Astrocyte (in vitro differentiated cells and primary cell): ENCODE data around the gene FNDC3B. TPM values are rescaled to one million over a fixed set of nuclear protein-coding genes. Genes with fewer than 3 reads are reported as not detected.

Experiments
- DNase-seq: peaks from one replicate; pipeline ENCODE4 v3.0.0-alpha.2; 2010; ENCODE audit warnings: low read depth
- FAIRE-seq: peaks from 2 replicates; lab custom pipeline; 2011; peaks lifted over from hg19 to GRCh38; lab: Jason Lieb, UNC
- H2AFZ ChIP-seq: 2 replicates; pipeline ENCODE4 v1.6.0; 2012; ENCODE audit warnings: low read depth, low read length, inconsistent platforms
- H3K27ac ChIP-seq: 2 replicates; pipeline ENCODE4 v1.5.1; 2011; ENCODE audit warnings: low read depth, low read length, inconsistent platforms
- H3K27me3 ChIP-seq: 2 replicates; pipeline ENCODE4 v1.6.0; 2011; ENCODE audit warnings: low read length, inconsistent platforms; ENCODE audit not compliant: insufficient read depth
- H3K36me3 ChIP-seq: 2 replicates; pipeline ENCODE4 v1.5.1; 2011; ENCODE audit warnings: low read length, inconsistent platforms; ENCODE audit not compliant: insufficient read depth
- H3K4me1 ChIP-seq: 2 replicates; pipeline ENCODE4 v1.5.1; 2011; ENCODE audit warnings: low read length, inconsistent platforms; ENCODE audit not compliant: insufficient read depth
- H3K4me2 ChIP-seq: 2 replicates; pipeline ENCODE4 v1.6.0; 2012; ENCODE audit warnings: low read length, inconsistent platforms
- H3K4me3 ChIP-seq: 2 replicates; pipeline ENCODE4 v1.5.1; 2011; ENCODE audit warnings: low read depth, mild to moderate bottlenecking, low read length, inconsistent platforms; ENCODE audit not compliant: insufficient read depth
- H3K79me2 ChIP-seq: 2 replicates; pipeline ENCODE4 v1.6.0; 2012; ENCODE audit warnings: mild to moderate bottlenecking, low read length, inconsistent platforms; ENCODE audit not compliant: insufficient read depth
- H3K9ac ChIP-seq: 2 replicates; pipeline ENCODE4 v1.6.0; 2012; ENCODE audit warnings: mild to moderate bottlenecking, low read length, inconsistent platforms
- H3K9me3 ChIP-seq: 2 replicates; pipeline ENCODE4 v1.5.1; 2012; ENCODE audit warnings: low read depth, mild to moderate bottlenecking, low read length, inconsistent platforms; ENCODE audit not compliant: insufficient read depth
- H4K20me1 ChIP-seq: 2 replicates; pipeline ENCODE4 v1.6.0; 2012; ENCODE audit warnings: low read length, inconsistent platforms; ENCODE audit not compliant: insufficient read depth
- H3K27ac Mint-ChIP-seq: one replicate; pipeline ENCODE4 v1.8.0; 2021; ENCODE audit warnings: mild to moderate bottlenecking, mixed read lengths; ENCODE audit not compliant: unreplicated experiment
- H3K27me3 Mint-ChIP-seq: one replicate; pipeline ENCODE4 v1.8.0; 2021; ENCODE audit warnings: low read depth, mixed read lengths; ENCODE audit not compliant: unreplicated experiment
- H3K36me3 Mint-ChIP-seq: one replicate; pipeline ENCODE4 v1.8.0; 2021; ENCODE audit warnings: low read depth, mixed read lengths; ENCODE audit not compliant: unreplicated experiment
- H3K4me1 Mint-ChIP-seq: one replicate; pipeline ENCODE4 v1.8.0; 2021; ENCODE audit warnings: low read depth, mixed read lengths; ENCODE audit not compliant: unreplicated experiment
- H3K4me3 Mint-ChIP-seq: one replicate; pipeline ENCODE4 v1.8.0; 2021; ENCODE audit warnings: mild to moderate bottlenecking, moderate library complexity, mixed read lengths; ENCODE audit not compliant: unreplicated experiment
- H3K9me3 Mint-ChIP-seq: one replicate; pipeline ENCODE4 v1.8.0; 2021; ENCODE audit warnings: mild to moderate bottlenecking, mixed read lengths; ENCODE audit not compliant: unreplicated experiment
- EZH2 ChIP-seq: IDR thresholded peaks from 2 replicates; pipeline ENCODE4 v1.6.1; 2012; ENCODE audit warnings: mild to moderate bottlenecking, low read length, inconsistent platforms; ENCODE audit not compliant: insufficient read depth
- total RNA-seq: library from RNA; stranded (reverse); gene quantifications from 2 replicates; pipeline ENCODE4 v1.2.1, GENCODE V29; 2021
- TF ChIP-seq, protein P1 (sequence below): IDR thresholded peaks from 2 replicates; pipeline ENCODE4 v1.5.1; 2011; ENCODE audit warnings: low read depth, mild to moderate bottlenecking, inconsistent platforms, low read length, moderate library complexity; ENCODE audit not compliant: insufficient read depth

Gene FNDC3B
- total RNA-seq, 1 donor from 2014 or later: 327 TPM

GRCh38 chr3:172310428-172310760 is 271.0 kb downstream of the FNDC3B start:
- Histone ChIP-seq H2AFZ (no peak overlapping the region), H3K79me2 (peaks cover 8% of the 10 kb centered on the region), H3K4me3 (no peak overlapping the region), H3K36me3 (peaks cover 66% of the 10 kb centered on the region), H3K9me3 (no peaks in the 10 kb centered on the region), H3K27ac (no peak overlapping the region), H4K20me1 (peaks cover 45% of the 10 kb centered on the region), H3K27me3 (no peaks in the 10 kb centered on the region), H3K4me2 (no peak overlapping the region), H3K9ac (no peak overlapping the region), H3K4me1 (peaks cover 26% of the 10 kb centered on the region)
- Mint-ChIP-seq H3K9me3 (no peaks in the 10 kb centered on the region), H3K4me1 (peaks cover 68% of the 10 kb centered on the region), H3K36me3 (peaks cover 42% of the 10 kb centered on the region), H3K4me3 (no peak overlapping the region), H3K27ac (no peak overlapping the region), H3K27me3 (no peaks in the 10 kb centered on the region)
- TF ChIP-seq, protein P1, sequence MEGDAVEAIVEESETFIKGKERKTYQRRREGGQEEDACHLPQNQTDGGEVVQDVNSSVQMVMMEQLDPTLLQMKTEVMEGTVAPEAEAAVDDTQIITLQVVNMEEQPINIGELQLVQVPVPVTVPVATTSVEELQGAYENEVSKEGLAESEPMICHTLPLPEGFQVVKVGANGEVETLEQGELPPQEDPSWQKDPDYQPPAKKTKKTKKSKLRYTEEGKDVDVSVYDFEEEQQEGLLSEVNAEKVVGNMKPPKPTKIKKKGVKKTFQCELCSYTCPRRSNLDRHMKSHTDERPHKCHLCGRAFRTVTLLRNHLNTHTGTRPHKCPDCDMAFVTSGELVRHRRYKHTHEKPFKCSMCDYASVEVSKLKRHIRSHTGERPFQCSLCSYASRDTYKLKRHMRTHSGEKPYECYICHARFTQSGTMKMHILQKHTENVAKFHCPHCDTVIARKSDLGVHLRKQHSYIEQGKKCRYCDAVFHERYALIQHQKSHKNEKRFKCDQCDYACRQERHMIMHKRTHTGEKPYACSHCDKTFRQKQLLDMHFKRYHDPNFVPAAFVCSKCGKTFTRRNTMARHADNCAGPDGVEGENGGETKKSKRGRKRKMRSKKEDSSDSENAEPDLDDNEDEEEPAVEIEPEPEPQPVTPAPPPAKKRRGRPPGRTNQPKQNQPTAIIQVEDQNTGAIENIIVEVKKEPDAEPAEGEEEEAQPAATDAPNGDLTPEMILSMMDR: no peak
- TF ChIP-seq EZH2: no peak
- DNase-seq: no peak
- FAIRE-seq: no peak

DNA sequence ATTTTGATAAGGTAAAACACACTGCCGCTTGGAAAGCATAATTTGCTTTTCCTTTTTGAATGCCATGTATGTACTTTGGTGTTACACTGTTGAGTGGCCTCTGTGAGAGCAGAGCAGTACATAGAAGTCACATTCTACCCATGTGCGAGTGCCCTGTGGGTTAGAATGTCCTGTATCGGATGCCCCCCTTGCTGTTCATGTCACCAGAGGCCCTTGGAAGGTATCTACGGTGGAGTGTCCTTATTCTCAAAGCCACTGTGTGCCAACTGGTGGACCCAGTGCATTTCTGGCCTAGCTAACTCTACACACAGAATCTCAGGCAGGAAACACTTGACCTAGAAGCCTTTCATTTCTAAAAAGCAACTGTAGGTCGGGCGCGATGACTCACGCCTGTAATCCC is 271.8 kb downstream of the FNDC3B start:
- Histone ChIP-seq H3K4me2 (no peak overlapping the region), H3K4me1 (peaks cover 22% of the 10 kb centered on the region), H3K27ac (no peak overlapping the region), H4K20me1 (peaks cover 37% of the 10 kb centered on the region), H3K36me3 (peaks cover 63% of the 10 kb centered on the region), H3K4me3 (no peak overlapping the region), H3K27me3 (no peaks in the 10 kb centered on the region), H3K9ac (no peak overlapping the region), H3K9me3 (no peaks in the 10 kb centered on the region), H3K79me2 (peaks cover under 1% of the 10 kb centered on the region), H2AFZ (no peak overlapping the region)
- H3K9me3 Mint-ChIP-seq: no peaks in the 10 kb centered on the region
- no peaks in the 10 kb centered on the region for H3K27me3 Mint-ChIP-seq
- H3K4me1 Mint-ChIP-seq: peaks cover 67% of the 10 kb centered on the region
- TF ChIP-seq, protein P1: no peak
- no peak for TF ChIP-seq EZH2
- peak overlapping the region; percentile 18 for H3K27ac Mint-ChIP-seq
- DNase-seq (no peak), FAIRE-seq (no peak)
- H3K36me3 Mint-ChIP-seq: peaks cover 42% of the 10 kb centered on the region
- H3K4me3 Mint-ChIP-seq: no peak overlapping the region

GRCh38 chr3:172312001-172312400 is 272.6 kb downstream of the FNDC3B start:
- H3K27ac ChIP-seq: no peak overlapping the region
- peaks cover 68% of the 10 kb centered on the region for H3K4me1 Mint-ChIP-seq

More at GRCh38 chr3:172312001-172312400, 272.6 kb downstream of the FNDC3B start:
- H3K27me3 ChIP-seq: no peaks in the 10 kb centered on the region
- H3K9me3 Mint-ChIP-seq: no peaks in the 10 kb centered on the region
- no peak overlapping the region for H3K4me3 ChIP-seq
- peaks cover 43% of the 10 kb centered on the region for H3K36me3 Mint-ChIP-seq
- no peaks in the 10 kb centered on the region for H3K27me3 Mint-ChIP-seq
- H3K4me2 ChIP-seq: no peak overlapping the region
- H3K9me3 ChIP-seq: no peaks in the 10 kb centered on the region
- H3K9ac ChIP-seq: no peak overlapping the region
- TF ChIP-seq EZH2: no peak
- TF ChIP-seq, protein P1: no peak
- H2AFZ ChIP-seq: no peak overlapping the region
- H4K20me1 ChIP-seq: peaks cover 31% of the 10 kb centered on the region
- H3K36me3 ChIP-seq: peaks cover 67% of the 10 kb centered on the region
- H3K27ac Mint-ChIP-seq: no peak overlapping the region
- H3K4me1 ChIP-seq: peaks cover 14% of the 10 kb centered on the region
- H3K79me2 ChIP-seq: no peaks in the 10 kb centered on the region
- H3K4me3 Mint-ChIP-seq: no peak overlapping the region
- DNase-seq (no peak), FAIRE-seq (no peak)
